GM12865 (cell line): ENCODE data around the gene WNT9A.

Experiments used
- DNase-seq: peaks from one replicate; pipeline ENCODE4 v3.0.0; 2010; ENCODE audit warnings: low read depth
- H3K4me3 ChIP-seq: 2 replicates; pipeline ENCODE4 v1.5.1; 2011; ENCODE audit warnings: mild to moderate bottlenecking, low read depth, low read length, control low read depth
- TF ChIP-seq, protein P1 (sequence below): IDR thresholded peaks from 2 replicates; pipeline ENCODE4 v1.5.1; 2011; ENCODE audit warnings: low read length, control low read depth, low read depth, inconsistent platforms; ENCODE audit not compliant: insufficient read depth; ENCODE audit errors: missing control alignments

The WNT9A gene

DNA sequence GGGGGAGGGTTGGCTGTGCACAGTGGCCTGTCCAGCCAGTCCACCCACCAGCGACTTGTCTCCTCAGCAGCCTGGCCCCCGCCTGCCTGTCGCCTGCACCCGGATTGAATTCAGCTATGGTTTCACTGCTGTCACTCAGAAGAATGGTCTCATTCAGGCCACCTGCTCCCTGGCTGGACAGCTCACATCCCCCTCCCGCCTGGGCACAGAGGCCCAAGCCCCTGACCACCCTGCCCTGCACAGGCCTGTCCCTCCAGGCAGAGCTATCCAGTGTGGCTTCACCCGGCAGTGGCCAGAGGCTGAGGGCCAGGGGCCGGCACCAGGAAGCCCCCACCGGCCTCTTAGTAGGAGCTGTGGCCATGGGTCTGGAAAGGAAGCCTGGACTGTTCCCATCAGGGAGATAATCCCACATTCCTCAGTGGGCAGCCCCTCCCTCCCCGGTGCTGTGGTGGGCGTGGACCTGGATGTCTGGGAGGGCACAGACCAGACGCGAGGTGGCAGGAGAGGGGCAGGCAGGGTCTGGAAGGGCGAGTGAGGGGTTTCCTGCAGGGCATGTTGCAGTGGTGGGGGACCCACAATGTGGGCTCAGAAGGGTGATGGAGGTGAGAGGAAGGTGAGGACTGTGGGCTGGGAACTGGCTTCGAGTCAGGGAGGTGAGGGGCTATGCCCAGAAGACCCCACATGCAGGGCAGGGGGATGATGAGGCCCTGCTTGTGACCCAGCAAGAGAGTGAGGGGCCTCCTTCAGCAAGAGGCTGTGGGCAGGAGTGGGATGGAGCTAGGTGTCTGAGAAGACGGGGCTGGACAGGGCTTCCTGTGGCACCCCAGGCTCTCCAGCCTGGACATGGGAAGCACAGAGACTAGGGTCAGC lies 30.4 kb downstream of the WNT9A start:
- DNase-seq = no peak
- TF ChIP-seq, protein P1, sequence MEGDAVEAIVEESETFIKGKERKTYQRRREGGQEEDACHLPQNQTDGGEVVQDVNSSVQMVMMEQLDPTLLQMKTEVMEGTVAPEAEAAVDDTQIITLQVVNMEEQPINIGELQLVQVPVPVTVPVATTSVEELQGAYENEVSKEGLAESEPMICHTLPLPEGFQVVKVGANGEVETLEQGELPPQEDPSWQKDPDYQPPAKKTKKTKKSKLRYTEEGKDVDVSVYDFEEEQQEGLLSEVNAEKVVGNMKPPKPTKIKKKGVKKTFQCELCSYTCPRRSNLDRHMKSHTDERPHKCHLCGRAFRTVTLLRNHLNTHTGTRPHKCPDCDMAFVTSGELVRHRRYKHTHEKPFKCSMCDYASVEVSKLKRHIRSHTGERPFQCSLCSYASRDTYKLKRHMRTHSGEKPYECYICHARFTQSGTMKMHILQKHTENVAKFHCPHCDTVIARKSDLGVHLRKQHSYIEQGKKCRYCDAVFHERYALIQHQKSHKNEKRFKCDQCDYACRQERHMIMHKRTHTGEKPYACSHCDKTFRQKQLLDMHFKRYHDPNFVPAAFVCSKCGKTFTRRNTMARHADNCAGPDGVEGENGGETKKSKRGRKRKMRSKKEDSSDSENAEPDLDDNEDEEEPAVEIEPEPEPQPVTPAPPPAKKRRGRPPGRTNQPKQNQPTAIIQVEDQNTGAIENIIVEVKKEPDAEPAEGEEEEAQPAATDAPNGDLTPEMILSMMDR = no peak
- no peak overlapping the region for H3K4me3 ChIP-seq

GRCh38 chr1:227916655-227917054 lies 31.1 kb downstream of the WNT9A start:
- DNase-seq = no peak
- TF ChIP-seq, protein P1 = no peak

GRCh38 chr1:227915564-227916553 lies 31.9 kb downstream of the WNT9A start:
- DNase-seq = no peak
- TF ChIP-seq, protein P1 = no peak
- H3K4me3 ChIP-seq = no peak overlapping the region

More at GRCh38 chr1:227916655-227917054, 31.1 kb downstream of the WNT9A start:
- H3K4me3 ChIP-seq = no peak overlapping the region

DNA sequence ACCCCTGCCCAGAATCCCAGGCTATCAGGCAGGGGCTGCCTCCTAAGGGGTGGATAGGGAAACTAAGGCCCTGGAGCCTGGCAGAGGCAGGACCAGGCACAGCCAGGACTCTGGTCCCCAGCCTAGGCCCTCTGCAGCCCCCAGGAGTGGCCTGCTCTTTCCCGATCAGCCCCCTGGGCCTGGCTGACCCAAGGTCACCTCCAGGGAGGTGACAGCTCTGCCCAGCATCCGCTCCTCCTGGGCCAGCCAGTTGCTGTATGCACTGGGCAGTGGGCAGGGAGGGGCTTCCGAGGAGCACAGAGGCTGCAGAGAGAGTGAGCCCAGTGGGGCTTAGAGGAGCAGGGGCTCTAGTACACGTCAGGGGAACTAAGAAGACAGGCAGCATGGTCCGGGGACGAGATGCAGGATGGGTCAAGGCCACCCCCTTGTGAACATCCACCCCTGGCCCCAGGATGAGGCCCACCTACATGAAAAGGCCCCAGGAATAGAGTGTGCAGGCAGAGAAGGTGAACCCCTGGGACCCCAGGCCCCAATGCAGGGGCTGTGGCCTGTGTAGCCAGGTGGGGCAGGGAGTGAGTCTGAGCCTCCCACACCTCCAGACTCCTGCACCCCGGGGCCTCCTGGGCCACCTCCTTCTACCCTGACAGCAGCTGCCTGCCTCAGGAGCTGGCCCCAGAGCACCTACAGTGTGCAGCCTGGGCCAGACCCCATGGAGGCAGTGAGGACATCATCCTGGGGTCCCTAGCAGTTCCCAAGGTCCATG lies 32.8 kb downstream of the WNT9A start:
- no peak for DNase-seq
- TF ChIP-seq, protein P1 = no peak
- H3K4me3 ChIP-seq = no peak overlapping the region

GRCh38 chr1:227913764-227914721 lies 33.7 kb downstream of the WNT9A start:
- TF ChIP-seq, protein P1 = no peak
- no peak for DNase-seq
- no peak overlapping the region for H3K4me3 ChIP-seq

GRCh38 chr1:227913396-227913763 lies 34.4 kb downstream of the WNT9A start:
- no peak for DNase-seq
- TF ChIP-seq, protein P1 = no peak
- no peak overlapping the region for H3K4me3 ChIP-seq
